H1 (cell line): Measurements from ENCODE around the gene AGPAT4. TPM values are rescaled to one million over a fixed set of nuclear protein-coding genes. Genes with fewer than 3 reads are reported as not detected.

Source experiments
- CTCF ChIA-PET: fragments of 300-600 bp; sonication (Branson Sonifier 250); formaldehyde crosslinking; loops from one replicate; lab custom pipeline; 2021; ENCODE audit not compliant: partially characterized antibody; lab: Charles Lee
- POLR2A ChIA-PET: fragments of 300-600 bp; sonication (Branson Sonifier 250); formaldehyde crosslinking; loops from one replicate; lab custom pipeline; 2021; ENCODE audit warnings: inconsistent platforms; ENCODE audit not compliant: partially characterized antibody; lab: Charles Lee
- DNase-seq, 2 experiments: peaks; one replicate each; pipeline versions ENCODE4 v3.0.0 to v3.0.0-alpha.2; 2010 to 2022; ENCODE audit warnings: low spot score in 2 of 2, low read depth in 1 of 2, mixed read lengths in 1 of 2
- FAIRE-seq: peaks from 2 replicates; lab custom pipeline; 2011; peaks lifted over from hg19 to GRCh38; lab: Jason Lieb, UNC
- H2AFZ ChIP-seq: 2 replicates; pipeline ENCODE4 v1.8.1; 2012; ENCODE audit warnings: low read length, inconsistent platforms
- H2AK5ac ChIP-seq: 2 replicates; pipeline ENCODE4 v1.6.1; 2013; ENCODE audit warnings: low read depth, low read length
- H2BK120ac ChIP-seq: replicated peaks from 2 replicates; pipeline ENCODE3; 2013; ENCODE audit warnings: low read depth, low read length, inconsistent platforms
- H2BK12ac ChIP-seq: 2 replicates; pipeline ENCODE4 v1.6.1; 2013; ENCODE audit warnings: low read depth, low read length
- H2BK15ac ChIP-seq: 2 replicates; pipeline ENCODE4 v1.6.1; 2013; ENCODE audit warnings: low read length
- H2BK20ac ChIP-seq: 2 replicates; pipeline ENCODE4 v1.6.1; 2013; ENCODE audit warnings: low read length
- H2BK5ac ChIP-seq: 2 replicates; pipeline ENCODE4 v1.6.1; 2013; ENCODE audit warnings: low read depth, low read length
- H3K14ac ChIP-seq: 2 replicates; pipeline ENCODE4 v1.6.1; 2013; ENCODE audit warnings: inconsistent platforms; ENCODE audit not compliant: insufficient read length
- H3K18ac ChIP-seq: 2 replicates; pipeline ENCODE4 v1.6.1; 2013; ENCODE audit warnings: low read length; ENCODE audit errors: extremely low read depth
- H3K23ac ChIP-seq: 2 replicates; pipeline ENCODE4 v1.6.1; 2013; ENCODE audit warnings: inconsistent platforms; ENCODE audit not compliant: insufficient read length
- H3K23me2 ChIP-seq: 2 replicates; pipeline ENCODE4 v1.6.1; 2013; ENCODE audit warnings: low read depth, low read length
- H3K27ac ChIP-seq: 2 replicates; pipeline ENCODE4 v1.6.1; 2011; ENCODE audit warnings: low read depth, low read length, inconsistent platforms
- H3K27me3 ChIP-seq, 4 experiments: replicated peaks in 1 of 4; 1 replicate in 1 of 4; 2 replicates in 3 of 4; pipeline versions ENCODE4 v1.6.1 to v1.8.1; 2011 to 2013; ENCODE audit warnings: low read length in 3 of 4, mild to moderate bottlenecking in 3 of 4, inconsistent platforms in 2 of 4, mixed read lengths in 2 of 4, moderate library complexity in 1 of 4; ENCODE audit not compliant: control insufficient read depth in 3 of 4, insufficient read depth in 3 of 4; ENCODE audit errors: extremely low read depth in 1 of 4
- H3K36me3 ChIP-seq, 4 experiments: 2 replicates each; pipeline versions ENCODE4 v1.6.1 to v1.8.1; 2011 to 2013; ENCODE audit warnings: mild to moderate bottlenecking in 4 of 4, low read length in 3 of 4, moderate library complexity in 2 of 4, control low read depth in 1 of 4, inconsistent platforms in 1 of 4; ENCODE audit not compliant: insufficient read depth in 4 of 4, control insufficient read depth in 2 of 4
- H3K4ac ChIP-seq: replicated peaks from 2 replicates; pipeline ENCODE3; 2013; ENCODE audit warnings: low read length, low read depth, mixed read lengths, inconsistent platforms; ENCODE audit not compliant: insufficient read length
- H3K4me1 ChIP-seq, 4 experiments: replicated peaks in 1 of 4; 1 replicate in 1 of 4; 2 replicates in 3 of 4; pipeline versions ENCODE4 v1.6.1 to v1.8.1; 2011 to 2013; ENCODE audit warnings: low read length in 3 of 4, inconsistent platforms in 2 of 4, mixed read lengths in 1 of 4; ENCODE audit not compliant: insufficient read depth in 4 of 4, control insufficient read depth in 3 of 4
- H3K4me2 ChIP-seq, 2 experiments: 2 replicates each; pipeline versions ENCODE4 v1.6.1 to v1.8.1; 2011 to 2013; ENCODE audit warnings: low read depth in 2 of 2, low read length in 2 of 2, control low read depth in 1 of 2, inconsistent platforms in 1 of 2, mild to moderate bottlenecking in 1 of 2; ENCODE audit not compliant: insufficient read depth in 1 of 2
- H3K4me3 ChIP-seq, 4 experiments: fragments of 200-600, 300-600 bp in 1 of 4; sonication (generic), shearing (Covaris generic), sonication (Bioruptor Twin) in 1 of 4; 2 replicates each; pipeline versions ENCODE4 v1.5.1 to v1.8.1; 2011 to 2016; ENCODE audit warnings: low read length in 4 of 4, low read depth in 3 of 4, control low read depth in 2 of 4, inconsistent platforms in 2 of 4, mild to moderate bottlenecking in 2 of 4, mixed read lengths in 1 of 4, moderate library complexity in 1 of 4; ENCODE audit not compliant: insufficient read depth in 2 of 4; ENCODE audit errors: extremely low read depth in 1 of 4
- H3K56ac ChIP-seq: replicated peaks from 2 replicates; pipeline ENCODE3; 2013; ENCODE audit warnings: low read depth, mild to moderate bottlenecking, mixed read lengths, low read length, inconsistent platforms; ENCODE audit not compliant: insufficient read length
- H3K79me1 ChIP-seq: 2 replicates; pipeline ENCODE4 v1.6.1; 2013; ENCODE audit warnings: low read depth, low read length, control low read depth
- H3K79me2 ChIP-seq, 2 experiments: 2 replicates each; pipeline versions ENCODE4 v1.6.1 to v1.8.1; 2012 to 2013; ENCODE audit warnings: low read length in 2 of 2, mild to moderate bottlenecking in 2 of 2, inconsistent platforms in 1 of 2; ENCODE audit not compliant: insufficient read depth in 2 of 2, control insufficient read depth in 1 of 2
- H3K9ac ChIP-seq, 4 experiments: replicated peaks in 1 of 4; 1 replicate in 1 of 4; 2 replicates in 3 of 4; pipeline versions ENCODE4 v1.6.1 to v1.8.1; 2011 to 2013; ENCODE audit warnings: low read depth in 3 of 4, low read length in 3 of 4, control low read depth in 2 of 4, mild to moderate bottlenecking in 2 of 4, moderate library complexity in 2 of 4, inconsistent platforms in 1 of 4; ENCODE audit errors: extremely low read depth in 1 of 4
- H3K9me3 ChIP-seq, 2 experiments: 2 replicates each; pipeline versions ENCODE4 v1.6.1 to v1.8.1; 2012 to 2013; ENCODE audit warnings: mild to moderate bottlenecking in 2 of 2, moderate library complexity in 2 of 2, control low read depth in 1 of 2, inconsistent platforms in 1 of 2, low read depth in 1 of 2, low read length in 1 of 2, mixed read lengths in 1 of 2; ENCODE audit not compliant: insufficient read depth in 2 of 2
- H4K20me1 ChIP-seq, 2 experiments: replicated peaks in 1 of 2; 2 replicates each; pipeline versions ENCODE3 to v1.8.1; 2011 to 2013; ENCODE audit warnings: inconsistent platforms in 2 of 2, low read length in 2 of 2, mild to moderate bottlenecking in 1 of 2; ENCODE audit not compliant: insufficient read depth in 2 of 2, control insufficient read depth in 1 of 2
- H4K5ac ChIP-seq: 2 replicates; pipeline ENCODE4 v1.6.1; 2013; ENCODE audit warnings: low read length, low read depth, mixed read lengths, inconsistent platforms; ENCODE audit not compliant: insufficient read length
- H4K8ac ChIP-seq: 2 replicates; pipeline ENCODE4 v1.8.0; 2013; ENCODE audit warnings: mild to moderate bottlenecking, moderate library complexity, low read length, inconsistent platforms; ENCODE audit not compliant: insufficient read depth; ENCODE audit errors: extremely low read depth
- H4K91ac ChIP-seq: replicated peaks from 2 replicates; pipeline ENCODE3; 2013; ENCODE audit warnings: low read length, mixed read lengths, inconsistent platforms; ENCODE audit not compliant: insufficient read length
- BRCA1 ChIP-seq: IDR thresholded peaks from 2 replicates; pipeline ENCODE4 v1.6.1; 2012; ENCODE audit warnings: low read depth, low read length, improper control_type of control experiment
- CEBPB ChIP-seq: IDR thresholded peaks from 2 replicates; pipeline ENCODE4 v1.6.1; 2012; ENCODE audit warnings: low read depth, low read length
- EZH2 ChIP-seq: fragments of 200-600 bp; sonication (generic); IDR thresholded peaks from 2 replicates; pipeline ENCODE4 v1.7.1; 2012; ENCODE audit warnings: low read depth, mild to moderate bottlenecking, moderate library complexity, low read length, inconsistent platforms; ENCODE audit not compliant: severe bottlenecking
- FOSL1 ChIP-seq: IDR thresholded peaks from 2 replicates; pipeline ENCODE4 v1.6.1; 2011; ENCODE audit warnings: mild to moderate bottlenecking, low read depth, low read length, moderate library complexity; ENCODE audit not compliant: insufficient read depth
- MAFK ChIP-seq: IDR thresholded peaks from 2 replicates; pipeline ENCODE4 v1.6.1; 2012; ENCODE audit warnings: low read depth, mild to moderate bottlenecking, improper control_type of control experiment, low read length
- NANOG ChIP-seq: IDR thresholded peaks from 2 replicates; pipeline ENCODE4 v1.6.1; 2011; ENCODE audit warnings: low read length, low read depth, mild to moderate bottlenecking, inconsistent platforms; ENCODE audit not compliant: insufficient read depth, poor library complexity, severe bottlenecking
- RXRA ChIP-seq: IDR thresholded peaks from 2 replicates; pipeline ENCODE4 v1.6.1; 2011; ENCODE audit warnings: low read depth, mild to moderate bottlenecking, low read length, moderate library complexity; ENCODE audit not compliant: insufficient read depth
- SIRT6 ChIP-seq: IDR thresholded peaks from one replicate; pipeline ENCODE4 v1.7.1; 2012; ENCODE audit warnings: low read length, inconsistent platforms
- SP2 ChIP-seq: IDR thresholded peaks from 2 replicates; pipeline ENCODE4 v1.6.1; 2012; ENCODE audit warnings: mild to moderate bottlenecking, low read length, inconsistent platforms
- SP4 ChIP-seq: IDR thresholded peaks from 2 replicates; pipeline ENCODE4 v1.6.1; 2012; ENCODE audit warnings: low read length, inconsistent platforms
- WGBS, 2 experiments: shearing (Covaris generic) in 1 of 2; methylation state at CpG; one replicate each; pipeline versions ENCODE4 v1.1.6 to v1.1.7; 2013 to 2015; ENCODE audit warnings: low lambda C conversion rate in 2 of 2, mixed read lengths in 2 of 2, inconsistent platforms in 1 of 2, low coverage in 1 of 2, missing lambda C conversion rate in 1 of 2; ENCODE audit not compliant: insufficient replicate concordance in 2 of 2, insufficient coverage in 1 of 2, insufficient read length in 1 of 2; ENCODE audit errors: extremely low coverage in 1 of 2, missing lambda C conversion rate in 1 of 2; 5-methylcytosine and 5-hydroxymethylcytosine counted together
- polyA plus RNA-seq, 7 experiments: library from polyadenylated mRNA; depleted of rRNA in 3 of 7; stranded (reverse) in 5 of 7; unstranded in 2 of 7; fragments of >200 nt in 5 of 7; fragments of 200-250 nt in 2 of 7; gene quantifications; 1 replicate in 5 of 7; 2 replicates in 1 of 7; 4 replicates in 1 of 7; pipeline versions ENCODE4 v1.2.1 to v1.2.3, GENCODE V29; 2011 to 2013; ENCODE audit warnings: missing spikeins in 2 of 7, mixed read lengths in 2 of 7
- total RNA-seq: library from RNA; stranded (reverse); fragmentation: NEBNext Ultra II Directional; extraction: Animal tissue kit (Norgen Biotek cat#: 25700); gene quantifications from 2 replicates; pipeline ENCODE4 v1.2.1, GENCODE V29; 2021
- TF ChIP-seq, protein P1 (sequence below), 3 experiments: IDR thresholded peaks; 1 replicate in 2 of 3; 2 replicates in 1 of 3; pipeline versions ENCODE4 v1.5.1 to v1.6.1; 2011; ENCODE audit warnings: low read length in 3 of 3, mild to moderate bottlenecking in 3 of 3, inconsistent platforms in 2 of 3, low read depth in 1 of 3, moderate library complexity in 1 of 3; ENCODE audit not compliant: insufficient read depth in 1 of 3; ENCODE audit errors: control extremely low read depth in 1 of 3

AGPAT4 gene
- total and polyA plus RNA-seq, 2 of the 8 experiments (the other 6 are each of a cell fraction or from before 2014, with no cell fraction given): 13.5 to 23.8 TPM

DNA sequence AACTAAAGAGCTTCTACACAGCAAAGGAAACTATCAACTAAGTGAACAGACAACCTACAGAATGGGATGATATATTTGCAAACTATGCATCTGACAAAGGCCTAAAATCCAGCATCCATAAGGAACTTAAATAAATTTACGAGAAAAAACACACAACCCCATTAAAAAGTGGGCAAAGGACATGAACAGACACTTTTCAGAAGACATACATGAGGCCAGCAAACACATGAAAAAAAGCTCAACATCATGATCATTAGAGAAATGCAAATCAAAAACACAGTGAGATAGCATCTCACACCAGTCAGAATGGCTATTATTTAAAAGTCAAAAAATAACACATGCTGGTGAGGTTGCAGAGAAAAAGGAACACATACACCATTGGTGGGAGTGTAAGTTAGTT is 24.5 kb downstream of the AGPAT4 start:
- H3K4me1 ChIP-seq: peaks cover 0 to 8% (median 2%) of the 10 kb centered on the region in 4 experiments; a peak in 2 of 7 replicates
- peaks cover 0 to 17% of the 10 kb centered on the region in 2 experiments for H4K20me1 ChIP-seq
- peaks cover 0 to 4% (median 0%) of the 10 kb centered on the region in 4 experiments; a peak in 1 of 8 replicates for H3K36me3 ChIP-seq
- H3K14ac ChIP-seq: no peak overlapping the region
- FAIRE-seq (no peak), DNase-seq (no peak)
- no peak overlapping the region for H3K23ac ChIP-seq
- H3K4ac ChIP-seq: no peak overlapping the region
- no peak overlapping the region for H3K4me2 ChIP-seq
- H3K79me2 ChIP-seq: peaks cover 4 to 90% of the 10 kb centered on the region in 2 experiments
- ChIA-PET POLR2A (interaction anchor here (1.7 kb wide), 1 partner anchor 13 kb away, joined by 3 read pairs; no protein-coding TSS in a partner anchor), CTCF (interaction anchor here (0.8 to 1.7 kb wide), 4 partner anchors 9 to 50 kb away, joined by 3 to 10 read pairs (median 3); no protein-coding TSS in a partner anchor)
- H4K5ac ChIP-seq: no peak overlapping the region
- H3K23me2 ChIP-seq: no peaks in the 10 kb centered on the region
- H4K8ac ChIP-seq: no peak overlapping the region
- H3K79me1 ChIP-seq: peaks cover 9% of the 10 kb centered on the region
- H3K9ac ChIP-seq: no peak overlapping the region
- no peak overlapping the region for H2BK20ac ChIP-seq
- H3K4me3 ChIP-seq: no peak overlapping the region
- H2AFZ ChIP-seq: no peak overlapping the region
- 75% methylated on average over 1 of the region's 1 CpG; no CpG with 5 or more reads in 1 of the 2 experiments for WGBS, 2 experiments
- H3K27ac ChIP-seq: no peak overlapping the region
- no peak overlapping the region for H2BK12ac ChIP-seq
- H3K18ac ChIP-seq: no peak overlapping the region
- no peak overlapping the region for H2BK15ac ChIP-seq
- no peak overlapping the region for H2AK5ac ChIP-seq
- H2BK5ac ChIP-seq: no peak overlapping the region
- no peaks in the 10 kb centered on the region for H3K27me3 ChIP-seq
- H3K9me3 ChIP-seq: no peaks in the 10 kb centered on the region
- no peak overlapping the region for H4K91ac ChIP-seq
- no peak overlapping the region for H3K56ac ChIP-seq
- H2BK120ac ChIP-seq: no peak overlapping the region
- TF ChIP-seq, protein P1, sequence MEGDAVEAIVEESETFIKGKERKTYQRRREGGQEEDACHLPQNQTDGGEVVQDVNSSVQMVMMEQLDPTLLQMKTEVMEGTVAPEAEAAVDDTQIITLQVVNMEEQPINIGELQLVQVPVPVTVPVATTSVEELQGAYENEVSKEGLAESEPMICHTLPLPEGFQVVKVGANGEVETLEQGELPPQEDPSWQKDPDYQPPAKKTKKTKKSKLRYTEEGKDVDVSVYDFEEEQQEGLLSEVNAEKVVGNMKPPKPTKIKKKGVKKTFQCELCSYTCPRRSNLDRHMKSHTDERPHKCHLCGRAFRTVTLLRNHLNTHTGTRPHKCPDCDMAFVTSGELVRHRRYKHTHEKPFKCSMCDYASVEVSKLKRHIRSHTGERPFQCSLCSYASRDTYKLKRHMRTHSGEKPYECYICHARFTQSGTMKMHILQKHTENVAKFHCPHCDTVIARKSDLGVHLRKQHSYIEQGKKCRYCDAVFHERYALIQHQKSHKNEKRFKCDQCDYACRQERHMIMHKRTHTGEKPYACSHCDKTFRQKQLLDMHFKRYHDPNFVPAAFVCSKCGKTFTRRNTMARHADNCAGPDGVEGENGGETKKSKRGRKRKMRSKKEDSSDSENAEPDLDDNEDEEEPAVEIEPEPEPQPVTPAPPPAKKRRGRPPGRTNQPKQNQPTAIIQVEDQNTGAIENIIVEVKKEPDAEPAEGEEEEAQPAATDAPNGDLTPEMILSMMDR (IDR thresholded peaks at IDR 0.05; ENCODE audit: control extremely low read depth in 1 of 3, insufficient read depth in 1 of 3, low read depth in 1 of 3, low read length in 3 of 3): no peak
- TF ChIP-seq BRCA1 (no peak), RXRA (no peak), FOSL1 (no peak), SP2 (no peak), MAFK (no peak), SIRT6 (no peak), CEBPB (no peak), EZH2 (no peak), SP4 (no peak), NANOG (no peak)
